Endothelial cell of umbilical vein (primary cell): Measurements from ENCODE around the gene FLNB. TPM values are rescaled to one million over a fixed set of nuclear protein-coding genes. Genes with fewer than 3 reads are reported as not detected.

Experiments used
- BruUV-seq: library from RNA; stranded (reverse); fragments of 400-500 nt; replicated peaks from 2 replicates; lab custom pipeline; 2021; lab: Mats Ljungman, UMichigan
- CTCF ChIA-PET: fragments of 300-600, 350-600 bp; sonication (Branson Sonifier 250); formaldehyde crosslinking; loops from one replicate; lab custom pipeline; 2021; ENCODE audit warnings: antibody characterized with exemption, inconsistent platforms; lab: Charles Lee
- POLR2A ChIA-PET: fragments of 300-600, 350-600 bp; sonication (Branson Sonifier 250); formaldehyde crosslinking; loops from one replicate; lab custom pipeline; 2021; ENCODE audit warnings: antibody characterized with exemption, inconsistent platforms; lab: Charles Lee
- DNase-seq: peaks from one replicate; pipeline ENCODE4 v3.0.0-alpha.2; 2011; ENCODE audit warnings: low read depth, low spot score
- FAIRE-seq: peaks from 2 replicates; lab custom pipeline; 2011; peaks lifted over from hg19 to GRCh38; lab: Jason Lieb, UNC
- H2AFZ ChIP-seq: 2 replicates; pipeline ENCODE4 v1.6.0; 2012; ENCODE audit warnings: low read depth, low read length, control low read depth, inconsistent platforms
- H3K27ac ChIP-seq: 2 replicates; pipeline ENCODE4 v1.5.1; 2011; ENCODE audit warnings: low read depth, mild to moderate bottlenecking, control low read depth, low read length, moderate library complexity; ENCODE audit not compliant: insufficient read depth
- H3K27me3 ChIP-seq, 2 experiments: 2 replicates each; pipeline versions ENCODE4 v1.6.0 to v1.6.1; 2011; ENCODE audit warnings: low read length in 2 of 2, mixed read lengths in 1 of 2; ENCODE audit not compliant: control insufficient read depth in 2 of 2, insufficient read depth in 2 of 2
- H3K36me3 ChIP-seq, 2 experiments: 2 replicates in 1 of 2; 3 replicates in 1 of 2; pipeline ENCODE4 v1.5.1; 2011; ENCODE audit warnings: low read length in 2 of 2, mild to moderate bottlenecking in 1 of 2, moderate library complexity in 1 of 2; ENCODE audit not compliant: control insufficient read depth in 2 of 2, insufficient read depth in 2 of 2; ENCODE audit errors: extremely low read depth in 1 of 2
- H3K4me1 ChIP-seq: 3 replicates; pipeline ENCODE4 v1.5.1; 2011; ENCODE audit warnings: mild to moderate bottlenecking, low read length; ENCODE audit not compliant: control insufficient read depth, insufficient read depth; ENCODE audit errors: extremely low read depth
- H3K4me2 ChIP-seq: 2 replicates; pipeline ENCODE4 v1.6.1; 2011; ENCODE audit warnings: low read length, control low read depth, mixed read lengths; ENCODE audit not compliant: insufficient read depth
- H3K4me3 ChIP-seq, 3 experiments: fragments of 200-600 bp in 1 of 3; sonication (generic), shearing (Covaris generic) in 1 of 3; replicated peaks in 1 of 3; 2 replicates each; pipeline ENCODE4 v1.5.1; 2011 to 2016; ENCODE audit warnings: control low read depth in 3 of 3, low read length in 3 of 3, mild to moderate bottlenecking in 2 of 3, inconsistent platforms in 1 of 3, low read depth in 1 of 3, moderate library complexity in 1 of 3; ENCODE audit not compliant: insufficient read depth in 1 of 3
- H3K79me2 ChIP-seq: 2 replicates; pipeline ENCODE4 v1.6.0; 2012; ENCODE audit warnings: low read length, inconsistent platforms; ENCODE audit not compliant: control insufficient read depth, insufficient read depth
- H3K9ac ChIP-seq: replicated peaks from 2 replicates; pipeline ENCODE3; 2011; ENCODE audit warnings: low read length, control low read depth; ENCODE audit not compliant: insufficient read depth; ENCODE audit errors: extremely low read depth
- H3K9me1 ChIP-seq: replicated peaks from 3 replicates; pipeline ENCODE4 v1.6.0; 2011; ENCODE audit warnings: mild to moderate bottlenecking, low read length; ENCODE audit not compliant: control insufficient read depth, insufficient read depth; ENCODE audit errors: extremely low read depth
- H3K9me3 ChIP-seq: replicated peaks from 2 replicates; pipeline ENCODE4 v1.5.1; 2012; ENCODE audit warnings: low read length, inconsistent platforms; ENCODE audit not compliant: control insufficient read depth, insufficient read depth
- H4K20me1 ChIP-seq: replicated peaks from 2 replicates; pipeline ENCODE3; 2011; ENCODE audit warnings: mild to moderate bottlenecking, low read length; ENCODE audit not compliant: control insufficient read depth, insufficient read depth; ENCODE audit errors: extremely low read depth
- FOS ChIP-seq: IDR thresholded peaks from 2 replicates; pipeline ENCODE4 v1.6.1; 2011; ENCODE audit warnings: mild to moderate bottlenecking, low read length, moderate library complexity, borderline replicate concordance; ENCODE audit not compliant: insufficient read depth
- JUN ChIP-seq: IDR thresholded peaks from 2 replicates; pipeline ENCODE4 v1.6.1; 2011; ENCODE audit warnings: borderline replicate concordance, low read depth; ENCODE audit not compliant: insufficient read length, insufficient read depth
- MYC ChIP-seq: IDR thresholded peaks from one replicate; pipeline ENCODE4 v1.6.1; 2011; ENCODE audit warnings: mild to moderate bottlenecking, low read depth, low read length
- dilution Hi-C: fragments of 300-500 bp; cut with MboI; formaldehyde crosslinking; loops from one replicate; pipeline ENCODE4 v1.15.0; 2019; ENCODE audit warnings: low sequenced_read_pairs; ENCODE audit not compliant: extremely low pct_ligation_motif_present
- intact Hi-C: fragments of 100-400 bp; cut with micrococcal nuclease; formaldehyde crosslinking; loops from one replicate; pipeline ENCODE4 v1.10.0; 2022
- polyA plus RNA-seq, 4 experiments: library from polyadenylated mRNA; depleted of rRNA in 3 of 4; stranded (reverse) in 3 of 4; unstranded in 1 of 4; fragments of >200 nt; gene quantifications; 2 replicates each; pipeline versions ENCODE4 v1.2.1 to v1.2.3, GENCODE V29; 2011 to 2012; ENCODE audit warnings: missing spikeins in 1 of 4
- total RNA-seq: library from RNA; stranded (reverse); gene quantifications from 2 replicates; pipeline ENCODE4 v1.2.3, GENCODE V29; 2021
- TF ChIP-seq, protein P1 (sequence below), 2 donors: IDR thresholded peaks; 1 replicate in 1 of 2; 2 replicates in 1 of 2; pipeline ENCODE4 v1.5.1; 2011; ENCODE audit warnings: low read length in 2 of 2, mild to moderate bottlenecking in 2 of 2, moderate library complexity in 2 of 2, control low read depth in 1 of 2, inconsistent platforms in 1 of 2, low read depth in 1 of 2; ENCODE audit not compliant: insufficient read depth in 1 of 2; ENCODE audit errors: extremely low read depth in 1 of 2
- TF ChIP-seq, protein P2 (sequence below): IDR thresholded peaks from 2 replicates; pipeline ENCODE4 v1.6.1; 2011; ENCODE audit not compliant: insufficient read depth, insufficient read length

The FLNB gene
- total and polyA plus RNA-seq, 2 donors (not counting 3 experiments of a cell fraction or from before 2014, with no cell fraction given), result 479 to 670 TPM

DNA sequence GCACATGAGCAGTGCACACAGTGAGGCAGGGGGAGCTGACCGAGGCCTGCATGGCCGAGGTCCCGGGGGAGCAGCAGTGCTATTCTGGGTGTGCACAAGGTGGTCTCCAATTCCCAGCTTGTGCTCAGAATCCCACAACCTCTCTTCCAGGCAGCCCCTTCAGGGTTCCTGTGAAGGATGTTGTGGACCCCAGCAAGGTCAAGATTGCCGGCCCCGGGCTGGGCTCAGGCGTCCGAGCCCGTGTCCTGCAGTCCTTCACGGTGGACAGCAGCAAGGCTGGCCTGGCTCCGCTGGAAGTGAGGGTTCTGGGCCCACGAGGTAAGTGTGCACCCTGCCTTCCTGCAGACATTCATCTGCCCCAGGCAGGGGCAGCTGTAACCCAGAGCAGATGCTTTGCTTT, 122.4 kb downstream of the FLNB start:
- H3K9ac ChIP-seq, result no peak overlapping the region
- H2AFZ ChIP-seq, result no peak overlapping the region
- no peak for FAIRE-seq
- no peaks in the 10 kb centered on the region for H3K27me3 ChIP-seq
- H3K4me2 ChIP-seq, result no peak overlapping the region
- POLR2A ChIA-PET, result no interaction called here
- H3K4me3 ChIP-seq, result no peak overlapping the region
- no peaks in the 10 kb centered on the region for H3K9me3 ChIP-seq
- no peak overlapping the region for H3K27ac ChIP-seq
- peaks cover 4% of the 10 kb centered on the region for H4K20me1 ChIP-seq
- intact Hi-C loops (no loop called here), dilution Hi-C loops (no loop called here)
- H3K79me2 ChIP-seq, result peaks cover 63% of the 10 kb centered on the region
- H3K4me1 ChIP-seq, result no peaks in the 10 kb centered on the region
- no TSS peak for BruUV-seq
- H3K36me3 ChIP-seq, result peaks cover 67 to 74% of the 10 kb centered on the region in 2 experiments
- DNase-seq, result no peak
- no peaks in the 10 kb centered on the region for H3K9me1 ChIP-seq
- TF ChIP-seq, protein P1, sequence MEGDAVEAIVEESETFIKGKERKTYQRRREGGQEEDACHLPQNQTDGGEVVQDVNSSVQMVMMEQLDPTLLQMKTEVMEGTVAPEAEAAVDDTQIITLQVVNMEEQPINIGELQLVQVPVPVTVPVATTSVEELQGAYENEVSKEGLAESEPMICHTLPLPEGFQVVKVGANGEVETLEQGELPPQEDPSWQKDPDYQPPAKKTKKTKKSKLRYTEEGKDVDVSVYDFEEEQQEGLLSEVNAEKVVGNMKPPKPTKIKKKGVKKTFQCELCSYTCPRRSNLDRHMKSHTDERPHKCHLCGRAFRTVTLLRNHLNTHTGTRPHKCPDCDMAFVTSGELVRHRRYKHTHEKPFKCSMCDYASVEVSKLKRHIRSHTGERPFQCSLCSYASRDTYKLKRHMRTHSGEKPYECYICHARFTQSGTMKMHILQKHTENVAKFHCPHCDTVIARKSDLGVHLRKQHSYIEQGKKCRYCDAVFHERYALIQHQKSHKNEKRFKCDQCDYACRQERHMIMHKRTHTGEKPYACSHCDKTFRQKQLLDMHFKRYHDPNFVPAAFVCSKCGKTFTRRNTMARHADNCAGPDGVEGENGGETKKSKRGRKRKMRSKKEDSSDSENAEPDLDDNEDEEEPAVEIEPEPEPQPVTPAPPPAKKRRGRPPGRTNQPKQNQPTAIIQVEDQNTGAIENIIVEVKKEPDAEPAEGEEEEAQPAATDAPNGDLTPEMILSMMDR (IDR thresholded peaks at IDR 0.05; ENCODE audit: extremely low read depth in 1 of 2, insufficient read depth in 1 of 2, low read depth in 1 of 2, low read length in 2 of 2), result no peak
- TF ChIP-seq MYC (no peak), FOS (no peak), JUN (no peak)
- TF ChIP-seq, protein P2, sequence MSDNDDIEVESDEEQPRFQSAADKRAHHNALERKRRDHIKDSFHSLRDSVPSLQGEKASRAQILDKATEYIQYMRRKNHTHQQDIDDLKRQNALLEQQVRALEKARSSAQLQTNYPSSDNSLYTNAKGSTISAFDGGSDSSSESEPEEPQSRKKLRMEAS, result no peak
- CTCF ChIA-PET, result interaction anchor here (1.3 kb wide), 1 partner anchor 123 kb away, joined by 4 read pairs; no protein-coding TSS in a partner anchor
